GM19395 (cell line): ENCODE measurements around the gene PKNOX2.

ENCODE experiments used
- ATAC-seq: cut with Tn5 transposase; IDR thresholded peaks from one replicate; pipeline ENCODE4 v1.9.1; 2021; ENCODE audit warnings: mild to moderate bottlenecking, moderate library complexity; ENCODE audit not compliant: unreplicated experiment

PKNOX2 gene

DNA sequence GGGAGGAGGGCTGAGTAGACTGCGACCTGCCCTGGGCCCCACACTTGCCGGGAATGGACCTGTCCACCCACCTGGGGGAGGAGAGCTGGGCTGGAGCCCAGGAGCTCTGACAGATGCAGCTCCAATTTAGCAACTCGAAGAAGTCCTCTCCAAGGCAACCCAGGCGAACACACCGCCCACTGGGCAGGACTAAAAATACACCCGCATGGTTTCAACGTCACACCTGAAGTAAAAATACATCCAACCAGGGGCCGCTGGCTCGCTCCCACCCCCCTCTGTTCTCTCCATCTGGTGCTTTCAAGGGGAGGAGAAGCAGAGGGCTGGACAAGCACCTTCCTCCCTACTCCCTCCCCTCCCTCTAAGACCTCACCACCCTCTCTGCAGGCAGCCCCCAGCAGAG lies 211.6 kb downstream of the PKNOX2 start:
- ATAC-seq, result no peak

DNA sequence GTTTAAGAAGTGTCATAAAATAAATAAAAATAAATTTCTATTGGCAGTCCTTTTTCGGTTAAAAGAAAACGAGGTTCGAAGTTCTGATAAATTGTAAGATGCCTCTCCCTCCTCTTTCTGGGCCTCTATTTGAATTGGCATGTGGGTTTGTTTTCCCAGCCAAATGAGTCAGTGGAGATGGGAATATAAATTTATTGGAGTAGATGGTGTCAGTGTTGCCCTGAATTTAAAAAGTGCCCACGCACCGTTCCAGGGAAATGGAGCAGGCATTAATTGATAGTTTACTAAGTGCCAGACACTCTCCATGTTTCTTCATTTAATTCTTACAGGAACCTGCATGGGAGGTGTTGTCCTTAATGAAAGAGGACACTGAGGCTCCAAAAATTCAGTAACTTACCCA lies 212.3 kb downstream of the PKNOX2 start:
- ATAC-seq, result no peak

DNA sequence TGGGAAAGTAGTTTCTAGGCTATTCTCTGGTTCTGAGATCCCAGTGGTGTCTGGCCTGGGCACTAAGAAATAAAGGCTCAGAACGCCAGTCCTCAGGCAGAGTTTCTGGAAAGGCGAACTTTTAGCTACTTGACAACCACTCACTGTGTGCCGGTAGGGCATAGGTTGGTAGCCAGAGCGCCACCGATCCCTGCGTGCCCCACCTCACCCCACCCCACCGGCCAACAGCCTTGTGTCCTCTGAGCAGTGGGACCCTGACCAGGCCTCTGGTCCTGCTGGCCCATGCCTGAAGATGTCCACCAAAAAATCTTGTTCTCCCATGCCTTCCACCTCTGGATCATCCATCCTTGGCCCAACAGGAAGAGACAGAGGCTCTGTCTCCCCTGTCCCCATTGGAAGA lies 213.5 kb downstream of the PKNOX2 start:
- ATAC-seq, result no peak

DNA sequence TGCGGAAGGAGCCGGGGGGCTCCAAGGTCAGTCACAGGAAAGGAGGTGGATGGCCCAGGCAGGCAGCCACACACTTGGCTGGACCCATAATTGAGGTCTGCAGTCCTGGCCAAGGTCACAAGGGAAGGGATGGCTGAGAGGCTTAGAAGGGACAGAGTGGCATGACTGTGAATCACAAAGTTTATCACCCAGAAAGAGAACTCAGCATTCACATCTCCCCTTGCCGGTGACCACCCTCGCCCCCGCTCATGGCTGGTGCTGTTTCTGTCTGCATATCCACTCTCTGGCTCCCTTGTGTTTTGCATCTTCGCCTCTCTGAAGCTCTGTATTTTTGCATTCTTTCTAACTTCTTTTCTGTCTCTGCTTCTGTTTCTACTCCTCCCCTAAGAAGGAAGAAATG lies 214.0 kb downstream of the PKNOX2 start:
- ATAC-seq, result no peak

DNA sequence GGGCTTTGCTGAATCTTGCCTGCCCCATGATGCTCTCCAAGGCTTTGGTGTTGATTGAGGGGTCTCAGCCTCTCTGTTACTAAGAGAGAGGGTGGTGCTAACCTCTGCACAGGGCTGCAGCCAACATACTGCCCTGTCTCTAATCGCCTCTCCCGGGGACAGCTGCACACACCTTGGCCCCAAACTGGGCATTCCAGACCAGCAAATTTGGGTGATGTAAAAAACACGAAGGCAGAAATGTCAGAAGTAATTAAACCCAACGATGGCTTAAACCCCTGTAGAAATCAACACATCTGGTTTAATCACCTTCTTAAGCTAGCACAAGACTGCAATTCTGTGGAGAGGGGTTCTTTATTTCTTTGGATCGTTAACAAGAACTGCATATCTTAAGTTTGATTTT lies 215.0 kb downstream of the PKNOX2 start:
- ATAC-seq, result no peak

DNA sequence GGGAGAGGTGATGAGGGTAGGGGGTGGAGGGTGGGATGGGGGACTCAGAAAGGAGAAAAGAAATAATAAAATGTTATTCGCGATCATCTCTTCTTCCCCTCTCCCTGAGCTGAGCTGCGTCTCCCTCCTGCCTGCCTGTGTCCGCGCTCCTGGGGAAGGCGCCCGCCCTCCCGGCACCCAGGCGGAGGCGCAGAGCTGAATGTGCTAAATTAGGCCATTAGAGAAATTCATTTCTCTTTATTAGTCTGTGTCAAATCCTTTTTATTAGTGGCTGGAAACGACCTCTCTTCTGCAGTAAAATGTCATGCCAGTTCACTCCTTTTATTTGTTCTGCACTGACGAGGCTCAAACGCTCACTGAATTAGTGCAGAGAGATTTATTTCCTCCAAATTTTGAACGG lies 215.4 kb downstream of the PKNOX2 start:
- no peak for ATAC-seq

DNA sequence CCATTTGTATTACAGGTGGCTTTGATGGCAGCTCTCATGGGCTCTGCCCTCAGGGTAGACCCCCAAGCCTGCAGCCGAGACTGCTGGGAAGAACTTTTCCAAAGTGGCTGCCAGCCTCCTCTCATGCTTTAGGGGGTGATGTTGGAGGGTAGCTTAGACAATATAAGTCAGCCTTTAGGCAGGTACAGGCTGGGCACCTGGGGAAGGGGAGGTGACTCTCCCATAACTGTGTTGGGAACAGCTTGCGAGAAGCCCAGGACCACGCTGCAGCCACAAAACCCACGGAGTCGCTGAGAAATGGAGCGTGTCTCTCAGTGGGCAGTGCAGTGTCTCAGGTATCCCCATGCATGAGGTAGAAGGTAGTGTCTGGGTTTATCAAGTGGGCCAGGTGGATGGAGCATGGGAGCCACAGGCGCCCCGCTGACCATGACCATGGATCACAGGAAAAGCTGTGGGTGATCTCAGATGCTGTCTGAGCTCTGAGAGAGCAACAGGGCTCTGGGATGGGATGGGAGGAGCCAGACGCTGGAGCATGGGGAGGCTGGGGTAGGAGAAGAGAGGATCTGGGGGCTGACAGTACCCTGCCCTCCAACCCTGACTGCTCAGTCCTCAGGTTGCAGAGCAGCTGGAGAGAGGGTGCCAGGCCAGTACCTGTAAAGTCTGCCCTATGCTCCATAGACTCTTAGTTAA lies 216.3 kb downstream of the PKNOX2 start:
- no peak for ATAC-seq

DNA sequence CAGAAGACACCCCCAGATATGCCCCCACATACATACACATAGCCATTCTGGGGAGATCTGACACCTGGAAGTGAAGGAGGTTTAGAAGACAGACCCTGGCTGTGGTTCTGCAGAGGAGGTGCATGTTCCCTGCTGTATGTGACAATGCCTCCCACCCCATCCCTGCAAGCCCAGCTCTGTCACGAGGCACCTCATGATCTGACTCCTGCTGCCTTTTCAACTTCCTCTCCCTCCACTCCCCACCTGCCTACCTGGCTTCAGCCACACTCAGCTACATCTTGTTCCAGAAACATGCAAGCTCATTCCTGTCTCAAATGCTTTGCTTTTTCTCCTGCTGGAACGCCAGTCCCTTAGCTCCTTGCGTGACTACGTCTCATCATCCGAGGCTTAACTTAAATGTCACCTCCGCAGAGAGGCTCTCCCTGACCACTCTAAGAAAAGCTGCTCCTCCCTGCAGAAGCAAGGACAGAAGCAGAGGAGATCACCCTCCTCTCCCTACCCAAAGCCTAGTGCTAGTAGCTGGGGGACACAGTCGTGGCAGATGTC lies 217.0 kb downstream of the PKNOX2 start:
- no peak for ATAC-seq

DNA sequence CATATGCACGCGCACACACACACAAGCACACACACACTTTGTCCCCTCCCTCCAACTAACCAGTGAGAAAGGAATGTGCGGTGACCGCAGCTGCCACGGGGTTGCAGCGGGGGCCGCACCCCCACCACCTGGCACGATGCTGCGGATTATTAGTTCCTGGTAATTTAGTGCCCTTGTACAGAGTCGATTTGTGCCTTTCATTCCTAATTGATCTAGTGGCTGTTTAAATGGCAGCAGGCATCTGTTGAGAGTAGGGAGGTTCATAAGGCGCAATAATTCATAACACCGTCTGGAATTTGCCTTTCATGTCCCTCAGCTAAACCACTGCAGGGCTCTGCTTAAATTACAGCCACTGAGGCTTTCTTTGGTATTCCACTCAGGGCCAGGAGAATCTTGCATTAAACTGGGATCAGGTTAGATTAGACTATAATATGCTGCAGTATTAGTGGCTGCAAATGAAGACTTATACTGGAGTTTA lies 217.8 kb downstream of the PKNOX2 start:
- ATAC-seq, result no peak

DNA sequence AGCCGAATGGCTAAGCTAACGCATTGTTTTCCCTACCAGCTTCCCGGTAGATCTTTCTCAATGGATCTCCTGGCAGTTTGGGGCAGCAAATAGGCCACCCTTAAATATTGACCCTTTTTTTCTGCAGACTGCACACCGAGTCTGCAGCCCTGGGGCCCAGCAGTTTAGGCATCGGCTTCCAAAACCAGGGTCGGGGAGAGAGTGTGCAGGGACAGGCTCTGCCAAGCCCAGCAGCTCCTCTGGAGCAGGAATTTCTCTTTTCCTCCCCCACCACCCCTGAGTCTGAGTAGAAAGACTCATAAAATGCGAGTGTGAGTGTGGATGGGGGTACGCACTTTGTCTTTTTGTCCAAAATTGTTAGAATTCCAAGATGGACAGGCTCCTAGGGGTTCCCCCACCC lies 218.3 kb downstream of the PKNOX2 start:
- no peak for ATAC-seq

DNA sequence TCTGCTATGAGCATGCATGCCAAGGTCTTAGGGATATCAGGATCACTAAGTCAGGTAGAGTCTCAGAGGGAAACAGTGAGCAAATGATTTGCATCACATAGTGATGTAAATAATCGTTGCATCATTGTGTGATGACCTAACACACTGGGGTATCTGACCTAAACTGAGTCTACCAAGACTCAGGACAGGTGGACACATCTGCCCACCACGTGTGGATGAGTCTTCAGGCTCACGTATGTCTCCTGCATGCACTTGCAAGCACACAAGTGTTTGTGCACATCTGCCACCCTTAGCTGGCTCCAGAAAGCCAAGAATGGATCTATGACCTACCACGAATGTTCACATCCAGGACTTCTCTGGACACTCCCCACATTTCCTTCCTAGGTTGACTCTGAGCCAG lies 220.3 kb downstream of the PKNOX2 start:
- ATAC-seq, result no peak

DNA sequence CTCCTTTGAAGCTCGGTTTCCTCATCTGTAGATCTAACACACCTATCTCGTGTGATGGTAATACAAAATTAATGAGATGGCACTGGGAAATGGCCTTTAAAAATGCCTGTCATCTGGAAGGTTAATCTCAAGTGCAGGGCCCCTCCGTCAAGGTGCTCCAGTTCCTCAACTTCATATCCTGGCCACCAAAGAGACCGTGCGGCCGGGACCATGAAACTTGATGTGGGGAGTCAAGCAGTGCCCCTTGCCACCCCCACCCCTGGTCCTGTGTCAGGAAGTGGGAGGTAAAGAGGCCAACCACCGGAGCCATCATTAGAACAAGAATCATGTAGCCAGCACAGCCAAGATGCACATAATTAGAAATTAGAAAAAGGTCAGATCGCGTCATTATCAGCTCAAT lies 223.3 kb downstream of the PKNOX2 start:
- ATAC-seq, result no peak

DNA sequence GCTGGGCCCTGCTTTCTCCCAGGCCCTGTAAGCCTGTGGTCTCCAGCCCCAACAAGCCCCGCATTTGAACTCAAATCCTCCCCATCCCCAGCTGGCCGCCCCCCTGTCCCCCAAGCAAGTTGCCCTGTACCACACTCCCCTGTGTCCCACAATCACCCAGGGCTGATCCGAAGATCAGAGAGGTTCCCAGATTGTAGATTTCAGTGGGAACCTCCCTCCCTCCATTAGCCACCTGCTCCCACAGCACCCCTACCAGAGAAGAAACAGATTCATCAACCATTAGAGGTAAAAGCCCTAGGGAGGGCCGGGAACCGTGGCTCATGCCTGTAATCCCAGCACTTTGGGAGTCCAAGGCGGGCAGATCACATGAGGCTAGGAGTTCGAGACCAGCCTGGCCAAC lies 224.1 kb downstream of the PKNOX2 start:
- no peak for ATAC-seq

DNA sequence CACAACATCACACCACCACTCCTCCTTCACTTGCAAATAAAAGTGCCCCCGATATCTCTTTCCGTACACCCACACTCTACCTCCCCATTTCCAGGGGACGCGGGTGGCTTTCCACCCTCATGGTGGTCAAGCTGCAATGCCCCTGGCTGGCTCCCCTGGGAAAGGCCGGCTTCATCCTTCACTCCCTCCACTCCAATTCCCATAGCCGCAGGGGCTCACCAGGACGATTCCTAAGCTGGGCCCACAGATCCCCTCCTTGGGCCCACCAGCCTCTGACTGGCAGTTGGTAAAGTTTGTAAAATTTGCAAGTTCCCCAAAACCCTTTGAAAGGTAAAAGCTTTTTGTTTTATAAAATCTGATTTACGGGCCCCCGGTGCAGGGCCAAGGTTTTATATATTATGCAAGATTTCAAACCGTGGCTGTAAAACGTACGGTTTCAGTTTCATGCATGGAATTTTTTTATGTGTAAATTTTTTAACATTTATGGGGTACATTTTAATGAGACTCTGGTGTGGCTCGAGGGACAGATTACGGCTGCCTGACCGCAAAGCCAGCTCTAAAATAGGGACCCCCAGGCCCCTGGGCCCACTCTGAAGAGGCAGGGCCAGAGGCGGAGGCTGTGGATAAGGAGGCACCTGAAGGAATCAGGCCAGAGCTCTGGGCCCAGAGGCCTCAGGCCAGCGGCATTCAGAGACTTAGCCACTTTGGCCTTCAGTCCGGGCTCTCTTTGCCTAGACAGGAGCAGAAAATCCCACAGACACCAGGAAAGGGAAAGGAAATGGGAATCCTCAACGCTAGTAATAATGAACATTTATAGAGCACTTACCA lies 225.0 kb downstream of the PKNOX2 start:
- no peak for ATAC-seq

DNA sequence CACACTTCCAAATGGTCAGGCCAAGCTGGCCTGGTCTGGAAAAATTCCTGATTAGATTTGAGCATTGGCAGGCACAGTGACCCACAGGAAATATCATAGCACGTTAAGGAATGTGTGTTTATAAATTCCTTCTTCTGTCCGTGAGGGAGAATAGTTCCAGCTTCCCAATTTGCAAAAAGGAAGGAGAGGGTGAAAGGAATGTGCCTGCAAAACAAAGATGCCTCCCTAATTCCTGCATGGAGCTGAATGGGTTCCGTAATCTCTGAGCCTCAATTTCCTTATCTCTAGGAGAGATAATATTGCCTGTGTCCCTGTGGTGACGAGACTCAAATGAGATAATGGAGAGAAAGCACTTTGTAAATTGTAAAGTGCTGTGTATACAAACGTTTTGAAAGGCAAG lies 226.4 kb downstream of the PKNOX2 start:
- ATAC-seq, result no peak

DNA sequence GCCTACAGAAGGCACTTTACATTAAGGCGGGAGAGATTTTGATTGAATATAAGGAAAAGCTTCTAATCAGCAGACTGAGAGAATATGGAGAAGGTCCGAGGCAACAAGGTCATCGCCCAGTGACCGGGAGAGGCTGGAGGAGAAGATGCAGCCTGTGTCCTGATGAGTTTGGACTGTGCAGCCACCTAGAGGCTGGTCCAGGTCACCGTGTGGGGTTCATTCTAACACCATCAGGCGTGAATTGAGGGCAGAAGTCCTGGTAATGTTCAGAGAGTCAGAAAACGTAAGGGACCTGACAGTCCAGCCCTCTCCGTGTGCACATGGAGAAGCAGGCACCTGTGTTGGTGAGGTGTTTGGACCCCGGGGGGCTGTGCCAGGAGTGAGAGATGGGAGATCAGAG lies 228.8 kb downstream of the PKNOX2 start:
- no peak for ATAC-seq

DNA sequence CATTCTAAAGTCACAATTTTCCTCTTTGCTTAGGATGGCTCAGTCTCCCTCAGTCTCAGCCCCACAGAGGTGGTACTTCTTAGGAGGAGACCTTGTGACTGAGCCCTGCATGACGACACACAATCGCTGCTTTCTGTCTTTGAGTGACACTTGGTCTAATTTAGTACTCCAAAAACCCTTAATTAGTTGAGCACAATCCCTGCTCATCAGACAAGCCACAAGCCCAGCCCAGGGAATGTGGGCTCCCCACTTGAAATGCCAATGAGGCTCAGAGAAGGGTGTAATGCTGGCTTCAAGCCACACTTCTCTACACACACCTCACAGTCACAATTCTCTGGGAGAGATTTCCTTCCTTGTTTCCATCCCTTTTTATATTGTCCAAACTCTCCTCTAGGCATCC lies 229.7 kb downstream of the PKNOX2 start:
- no peak for ATAC-seq

DNA sequence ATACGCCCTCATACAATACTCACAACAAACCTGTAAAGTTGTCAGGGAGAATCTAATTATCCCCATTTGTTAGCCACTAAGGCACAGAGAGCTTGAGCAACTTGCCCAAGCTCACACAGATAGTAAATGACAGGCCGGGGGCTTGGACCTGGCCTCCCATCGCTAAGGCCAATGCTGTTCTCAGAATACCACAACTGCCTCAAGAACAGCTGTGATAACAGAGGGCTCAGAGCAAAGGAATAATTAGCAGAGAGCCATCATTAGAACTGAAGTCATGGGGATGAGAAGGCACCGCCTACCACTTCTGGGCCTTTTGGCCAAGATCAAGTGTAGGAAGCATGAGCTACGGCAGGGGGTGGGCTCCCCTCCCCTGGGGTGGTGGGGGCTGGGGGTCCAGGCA lies 232.9 kb downstream of the PKNOX2 start:
- ATAC-seq, result no peak

DNA sequence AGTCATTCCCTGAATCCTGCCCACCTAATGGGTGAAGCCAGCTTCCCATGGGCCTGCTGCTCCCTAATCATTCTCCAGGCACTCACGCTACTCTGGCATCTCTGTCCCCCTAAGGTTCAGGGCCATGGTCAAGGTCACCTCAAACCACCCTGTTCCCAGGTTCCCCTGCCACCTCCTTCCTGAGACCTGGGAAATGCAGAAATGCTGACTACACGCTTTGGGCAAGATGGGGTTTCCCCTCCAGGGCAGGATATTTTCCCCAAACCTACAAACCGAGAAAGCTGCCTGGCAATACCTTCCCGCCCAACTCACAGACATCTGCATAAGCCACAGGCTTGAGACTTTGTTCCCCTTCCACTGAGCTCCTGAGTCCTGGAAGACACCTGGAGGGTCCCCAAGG lies 233.9 kb downstream of the PKNOX2 start:
- no peak for ATAC-seq

DNA sequence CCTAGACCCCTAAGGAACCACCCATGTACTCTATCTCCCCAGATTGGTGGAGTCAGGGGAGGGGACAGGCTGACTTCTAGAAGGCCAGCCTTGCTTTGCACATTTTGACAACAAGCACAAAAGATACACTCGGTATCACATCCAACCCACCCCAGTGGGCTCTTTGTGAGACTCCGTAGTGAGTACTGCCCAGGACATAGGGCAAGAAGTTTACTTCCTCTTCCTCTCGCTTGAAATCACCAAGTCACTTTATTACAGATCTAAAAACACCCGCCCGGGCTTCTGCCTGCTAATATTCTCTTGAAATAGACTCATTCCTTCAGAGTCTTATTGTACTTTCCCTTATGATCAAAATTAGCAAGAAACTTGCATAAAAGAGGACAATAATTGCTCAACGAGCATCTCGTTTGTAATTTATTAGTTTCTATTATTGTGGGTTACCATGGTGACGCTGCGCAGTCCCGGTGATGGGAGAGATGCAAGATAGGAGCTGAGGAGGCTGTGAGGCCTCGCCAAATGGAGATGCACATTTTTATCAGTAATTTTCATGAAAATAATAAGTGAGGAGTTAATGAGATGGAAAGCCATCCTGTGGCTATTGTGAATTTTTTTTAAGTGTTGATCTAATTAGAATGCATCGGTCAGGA lies 234.6 kb downstream of the PKNOX2 start:
- ATAC-seq, result no peak

DNA sequence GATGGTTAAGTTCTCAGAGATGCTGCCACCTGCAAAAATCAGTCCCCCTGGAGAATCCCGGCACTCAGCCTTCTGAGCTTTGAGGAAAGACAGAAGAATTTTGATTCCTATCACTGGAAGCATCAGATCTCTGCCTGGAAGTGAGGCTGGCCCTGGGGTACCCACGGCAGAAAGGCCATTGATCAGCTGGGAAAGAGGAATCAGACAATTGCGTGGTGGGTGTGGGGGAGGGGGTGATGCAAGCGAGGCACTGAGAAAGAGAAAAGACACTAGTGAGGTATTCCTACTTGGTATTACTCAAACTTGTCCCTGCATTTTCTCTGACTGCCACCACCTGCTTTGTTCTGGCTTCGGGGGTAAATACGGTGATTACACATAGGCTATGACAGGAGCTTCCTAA lies 235.4 kb downstream of the PKNOX2 start:
- no peak for ATAC-seq

DNA sequence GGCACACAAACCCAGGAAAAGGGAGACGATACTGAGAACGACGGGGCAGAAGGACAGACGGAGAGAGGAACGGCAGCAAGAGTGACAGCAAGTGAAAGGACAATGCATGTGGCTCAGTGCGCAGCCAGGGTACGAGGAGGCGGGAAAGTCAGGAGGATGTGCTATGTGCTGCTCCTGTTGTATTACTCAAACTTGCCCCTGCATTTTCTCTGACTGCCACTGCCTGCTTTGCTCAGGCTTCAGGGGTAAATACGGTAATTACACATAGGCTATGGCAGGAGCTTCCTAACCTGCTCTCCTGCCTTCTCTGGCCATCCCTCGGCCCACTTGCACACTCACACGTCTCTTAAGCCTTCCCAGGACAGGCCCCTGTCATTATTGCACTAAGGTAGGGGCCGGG lies 236.7 kb downstream of the PKNOX2 start:
- no peak for ATAC-seq
